WTC11 (cell line): ENCODE data around the gene COQ2. TPM values are rescaled to one million over a fixed set of nuclear protein-coding genes. Genes with fewer than 3 reads are reported as not detected.
A peak's percentile ranks its signal among the peaks of the same experiment; 100 is the strongest.

ENCODE experiments used
- ATAC-seq: fragments of 200-7000 bp; cut with Tn5 transposase; 2 replicates; pipeline ENCODE4 v1.10.0; 2021; ENCODE audit warnings: mild to moderate bottlenecking, moderate library complexity
- CTCF ChIA-PET: fragments of 300-600 bp; sonication (Branson Sonifier 250); formaldehyde crosslinking; loops from one replicate; lab custom pipeline; 2021; ENCODE audit warnings: antibody characterized with exemption; lab: Charles Lee
- POLR2A ChIA-PET: fragments of 350-600 bp; sonication (Branson Sonifier 250); formaldehyde crosslinking; loops from one replicate; lab custom pipeline; 2021; ENCODE audit warnings: antibody characterized with exemption; lab: Charles Lee
- DNase-seq: peaks from one replicate; pipeline ENCODE4 v3.0.0; 2021; ENCODE audit warnings: low spot score
- H3K27ac Mint-ChIP-seq: 2 replicates; pipeline ENCODE4 v1.8.0; 2021; ENCODE audit warnings: mixed read lengths
- H3K27me3 Mint-ChIP-seq: 2 replicates; pipeline ENCODE4 v1.8.0; 2021; ENCODE audit warnings: low read depth, mild to moderate bottlenecking, moderate library complexity, mixed read lengths
- H3K36me3 Mint-ChIP-seq: 2 replicates; pipeline ENCODE4 v1.8.0; 2021; ENCODE audit warnings: mixed read lengths
- H3K4me1 Mint-ChIP-seq: 2 replicates; pipeline ENCODE4 v1.8.0; 2022; ENCODE audit warnings: mixed read lengths
- H3K4me3 Mint-ChIP-seq: 2 replicates; pipeline ENCODE4 v1.8.0; 2021; ENCODE audit warnings: mild to moderate bottlenecking, moderate library complexity, mixed read lengths
- H3K9me3 Mint-ChIP-seq: 2 replicates; pipeline ENCODE4 v1.8.0; 2021; ENCODE audit warnings: mixed read lengths
- ATF3 ChIP-seq: sonication (generic); formaldehyde crosslinking; conservative IDR thresholded peaks from 2 replicates; pipeline ENCODE4 v1.8.1; 2022; ENCODE audit warnings: mild to moderate bottlenecking, missing genetic modification reagents
- CTCF ChIP-seq: fragments of 200-600 bp; IDR thresholded peaks from 2 replicates; pipeline ENCODE4 v1.8.0; 2022; ENCODE audit warnings: antibody characterized with exemption
- GTF2I ChIP-seq: fragments of 250-450 bp; sonication (Bioruptor Pico); conservative IDR thresholded peaks from 2 replicates; pipeline ENCODE4 v1.4.0; 2021; ENCODE audit warnings: mild to moderate bottlenecking
- HMGA2 ChIP-seq: fragments of 250-450 bp; sonication (Bioruptor Pico); IDR thresholded peaks from 2 replicates; pipeline ENCODE4 v1.4.0; 2021; ENCODE audit warnings: mild to moderate bottlenecking, moderate library complexity
- NFYB ChIP-seq: sonication (generic); formaldehyde crosslinking; conservative IDR thresholded peaks from 2 replicates; pipeline ENCODE4 v1.8.0; 2022; ENCODE audit warnings: low read depth, missing genetic modification reagents
- SMAD3 ChIP-seq: sonication (generic); formaldehyde crosslinking; IDR thresholded peaks from 2 replicates; pipeline ENCODE4 v1.8.0; 2022; ENCODE audit warnings: missing genetic modification reagents, mild to moderate bottlenecking, borderline replicate concordance
- ZNF121 ChIP-seq: sonication (generic); formaldehyde crosslinking; IDR thresholded peaks from 2 replicates; pipeline ENCODE4 v1.8.0; 2023; ENCODE audit warnings: missing genetic modification reagents
- ZNF138 ChIP-seq: sonication (generic); formaldehyde crosslinking; conservative IDR thresholded peaks from 2 replicates; pipeline ENCODE4 v1.8.1; 2022; ENCODE audit warnings: mild to moderate bottlenecking, moderate library complexity, missing genetic modification reagents
- ZNF219 ChIP-seq: sonication (generic); formaldehyde crosslinking; IDR thresholded peaks from 2 replicates; pipeline ENCODE4 v1.8.0; 2023; ENCODE audit warnings: missing genetic modification reagents, mild to moderate bottlenecking, borderline replicate concordance
- ZNF263 ChIP-seq: sonication (generic); formaldehyde crosslinking; IDR thresholded peaks from 2 replicates; pipeline ENCODE4 v1.8.1; 2022; ENCODE audit warnings: low read depth, mild to moderate bottlenecking, moderate library complexity, missing genetic modification reagents
- ZNF396 ChIP-seq: fragments of 250-450 bp; sonication (Bioruptor Pico); IDR thresholded peaks from 2 replicates; pipeline ENCODE4 v1.8.0; 2021; ENCODE audit warnings: mild to moderate bottlenecking, moderate library complexity, borderline replicate concordance
- total RNA-seq: library from RNA; stranded (reverse); gene quantifications from 3 replicates; pipeline ENCODE4 v1.2.3, GENCODE V29; 2021
- TF ChIP-seq, protein P1 (sequence below): sonication (generic); formaldehyde crosslinking; IDR thresholded peaks from 2 replicates; pipeline ENCODE4 v1.8.0; 2022; ENCODE audit warnings: mild to moderate bottlenecking, missing genetic modification reagents
- TF ChIP-seq, protein P2 (sequence below): sonication (generic); formaldehyde crosslinking; IDR thresholded peaks from 2 replicates; pipeline ENCODE4 v1.8.0; 2022; ENCODE audit warnings: mild to moderate bottlenecking, missing genetic modification reagents
- TF ChIP-seq, protein P3 (sequence below): fragments of 250-450 bp; sonication (Bioruptor Pico); IDR thresholded peaks from 2 replicates; pipeline ENCODE4 v1.9.0; 2021; ENCODE audit warnings: mild to moderate bottlenecking, borderline replicate concordance
- TF ChIP-seq, protein P4 (sequence below): fragments of 250-450 bp; sonication (Bioruptor Pico); IDR thresholded peaks from 2 replicates; pipeline ENCODE4 v1.9.0; 2021; ENCODE audit warnings: mild to moderate bottlenecking
- TF ChIP-seq, protein P5 (sequence below): sonication (generic); formaldehyde crosslinking; IDR thresholded peaks from 2 replicates; pipeline ENCODE4 v1.8.0; 2022; ENCODE audit warnings: mild to moderate bottlenecking, missing genetic modification reagents
- TF ChIP-seq, protein P6 (sequence below): sonication (generic); formaldehyde crosslinking; IDR thresholded peaks from 2 replicates; pipeline ENCODE4 v1.8.0; 2022; ENCODE audit warnings: mild to moderate bottlenecking, missing genetic modification reagents
- TF ChIP-seq, protein P7 (sequence below): sonication (generic); formaldehyde crosslinking; conservative IDR thresholded peaks from 2 replicates; pipeline ENCODE4 v1.8.1; 2023; ENCODE audit warnings: mild to moderate bottlenecking, low read depth, missing genetic modification reagents, moderate library complexity
- TF ChIP-seq, protein P8 (sequence below): fragments of 250-450 bp; sonication (Bioruptor Pico); IDR thresholded peaks from 2 replicates; pipeline ENCODE4 v1.9.0; 2021; ENCODE audit warnings: moderate library complexity, mild to moderate bottlenecking, inconsistent platforms, borderline replicate concordance

COQ2 gene
- total RNA-seq, 1 experiment from 2014 or later: 21.6 TPM

DNA sequence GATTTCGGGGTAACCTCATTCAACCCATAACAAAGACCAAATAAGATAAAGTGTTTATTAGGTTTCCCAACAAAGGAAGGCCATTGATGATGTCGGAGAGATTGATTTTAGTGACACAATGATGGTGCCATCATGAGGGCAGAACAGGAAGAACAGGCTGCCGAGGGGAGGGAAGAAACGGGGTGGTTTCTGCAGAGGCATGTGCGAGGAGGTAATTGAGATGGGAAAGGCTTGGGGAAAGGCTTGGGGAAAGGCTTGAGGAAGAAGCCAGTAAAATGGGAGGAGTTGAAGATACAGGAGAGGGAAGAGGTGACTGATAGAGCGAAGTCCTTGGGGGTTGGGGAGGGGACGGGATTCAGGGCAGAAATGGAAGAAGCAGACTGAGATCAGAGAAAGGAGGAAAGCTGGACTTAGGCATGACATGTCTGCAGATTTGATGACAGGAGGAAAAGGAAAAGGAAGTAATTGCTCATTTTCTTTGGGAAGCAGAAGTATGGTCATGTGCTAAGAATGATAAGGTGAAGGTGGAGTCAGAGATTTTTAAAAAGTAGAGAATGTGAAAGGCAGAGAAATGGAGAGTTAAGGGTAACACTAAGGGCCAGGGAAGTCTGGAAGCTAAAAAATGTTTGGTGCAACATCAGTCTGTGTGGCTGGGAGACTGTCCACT is 44.1 kb upstream of the COQ2 start:
- CTCF ChIA-PET: interaction anchor here (1.0 to 1.1 kb wide), 3 partner anchors 44 to 61 kb away, joined by 3 to 6 read pairs (median 5); partner anchors contain the start of gene COQ2
- Mint-ChIP-seq H3K27me3 (peaks cover 31% of the 10 kb centered on the region), H3K9me3 (no peaks in the 10 kb centered on the region), H3K4me3 (no peak overlapping the region), H3K4me1 (peaks cover 7% of the 10 kb centered on the region), H3K27ac (no peak overlapping the region), H3K36me3 (no peaks in the 10 kb centered on the region)
- peak; percentile 44 for DNase-seq
- peak; percentile 97 for ATAC-seq
- TF ChIP-seq ZNF121 (CRISPR knock-in tag): no peak
- TF ChIP-seq, protein P1, sequence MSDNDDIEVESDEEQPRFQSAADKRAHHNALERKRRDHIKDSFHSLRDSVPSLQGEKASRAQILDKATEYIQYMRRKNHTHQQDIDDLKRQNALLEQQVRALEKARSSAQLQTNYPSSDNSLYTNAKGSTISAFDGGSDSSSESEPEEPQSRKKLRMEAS: peak; percentile 26; the same call in 1 of the 2 replicates
- POLR2A ChIA-PET: no interaction called here

DNA sequence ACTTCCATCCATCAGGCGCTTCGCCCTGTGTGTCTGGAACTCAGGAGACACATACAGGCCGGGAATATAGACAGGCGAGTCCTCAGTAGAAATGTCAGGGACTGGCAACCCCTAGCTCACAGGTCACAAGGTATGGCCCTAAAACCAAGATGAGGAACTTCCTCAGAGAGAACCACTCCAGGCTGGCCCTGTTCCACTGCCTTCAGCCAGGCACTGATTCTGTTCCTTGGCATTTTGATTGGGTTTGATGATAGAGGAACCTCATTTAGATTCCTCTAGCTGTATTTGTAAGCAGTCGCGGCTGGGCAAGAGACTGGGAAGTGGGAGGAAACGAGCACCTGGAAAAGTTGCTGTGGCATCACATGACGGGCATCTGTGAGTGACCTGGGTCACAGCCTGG is 41.9 kb upstream of the COQ2 start:
- ChIA-PET POLR2A (no interaction called here), CTCF (no interaction called here)
- no peak for ATAC-seq
- Mint-ChIP-seq H3K9me3 (no peaks in the 10 kb centered on the region), H3K27me3 (peaks cover 9% of the 10 kb centered on the region), H3K36me3 (no peaks in the 10 kb centered on the region), H3K4me3 (no peak overlapping the region), H3K4me1 (peaks cover 7% of the 10 kb centered on the region), H3K27ac (no peak overlapping the region)
- no peak for DNase-seq
- TF ChIP-seq CTCF (no peak), ZNF219 (CRISPR knock-in tag) (no peak), ATF3 (no peak), SMAD3 (CRISPR knock-in tag) (no peak), ZNF396 (CRISPR knock-in tag) (no peak), ZNF138 (CRISPR knock-in tag) (no peak), HMGA2 (CRISPR knock-in tag) (no peak), NFYB (CRISPR knock-in tag) (no peak), ZNF263 (no peak), GTF2I (no peak)
- TF ChIP-seq, protein P2, sequence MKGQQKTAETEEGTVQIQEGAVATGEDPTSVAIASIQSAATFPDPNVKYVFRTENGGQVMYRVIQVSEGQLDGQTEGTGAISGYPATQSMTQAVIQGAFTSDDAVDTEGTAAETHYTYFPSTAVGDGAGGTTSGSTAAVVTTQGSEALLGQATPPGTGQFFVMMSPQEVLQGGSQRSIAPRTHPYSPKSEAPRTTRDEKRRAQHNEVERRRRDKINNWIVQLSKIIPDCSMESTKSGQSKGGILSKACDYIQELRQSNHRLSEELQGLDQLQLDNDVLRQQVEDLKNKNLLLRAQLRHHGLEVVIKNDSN: no peak
- TF ChIP-seq, protein P3, sequence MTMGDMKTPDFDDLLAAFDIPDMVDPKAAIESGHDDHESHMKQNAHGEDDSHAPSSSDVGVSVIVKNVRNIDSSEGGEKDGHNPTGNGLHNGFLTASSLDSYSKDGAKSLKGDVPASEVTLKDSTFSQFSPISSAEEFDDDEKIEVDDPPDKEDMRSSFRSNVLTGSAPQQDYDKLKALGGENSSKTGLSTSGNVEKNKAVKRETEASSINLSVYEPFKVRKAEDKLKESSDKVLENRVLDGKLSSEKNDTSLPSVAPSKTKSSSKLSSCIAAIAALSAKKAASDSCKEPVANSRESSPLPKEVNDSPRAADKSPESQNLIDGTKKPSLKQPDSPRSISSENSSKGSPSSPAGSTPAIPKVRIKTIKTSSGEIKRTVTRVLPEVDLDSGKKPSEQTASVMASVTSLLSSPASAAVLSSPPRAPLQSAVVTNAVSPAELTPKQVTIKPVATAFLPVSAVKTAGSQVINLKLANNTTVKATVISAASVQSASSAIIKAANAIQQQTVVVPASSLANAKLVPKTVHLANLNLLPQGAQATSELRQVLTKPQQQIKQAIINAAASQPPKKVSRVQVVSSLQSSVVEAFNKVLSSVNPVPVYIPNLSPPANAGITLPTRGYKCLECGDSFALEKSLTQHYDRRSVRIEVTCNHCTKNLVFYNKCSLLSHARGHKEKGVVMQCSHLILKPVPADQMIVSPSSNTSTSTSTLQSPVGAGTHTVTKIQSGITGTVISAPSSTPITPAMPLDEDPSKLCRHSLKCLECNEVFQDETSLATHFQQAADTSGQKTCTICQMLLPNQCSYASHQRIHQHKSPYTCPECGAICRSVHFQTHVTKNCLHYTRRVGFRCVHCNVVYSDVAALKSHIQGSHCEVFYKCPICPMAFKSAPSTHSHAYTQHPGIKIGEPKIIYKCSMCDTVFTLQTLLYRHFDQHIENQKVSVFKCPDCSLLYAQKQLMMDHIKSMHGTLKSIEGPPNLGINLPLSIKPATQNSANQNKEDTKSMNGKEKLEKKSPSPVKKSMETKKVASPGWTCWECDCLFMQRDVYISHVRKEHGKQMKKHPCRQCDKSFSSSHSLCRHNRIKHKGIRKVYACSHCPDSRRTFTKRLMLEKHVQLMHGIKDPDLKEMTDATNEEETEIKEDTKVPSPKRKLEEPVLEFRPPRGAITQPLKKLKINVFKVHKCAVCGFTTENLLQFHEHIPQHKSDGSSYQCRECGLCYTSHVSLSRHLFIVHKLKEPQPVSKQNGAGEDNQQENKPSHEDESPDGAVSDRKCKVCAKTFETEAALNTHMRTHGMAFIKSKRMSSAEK: no peak
- TF ChIP-seq, protein P4, sequence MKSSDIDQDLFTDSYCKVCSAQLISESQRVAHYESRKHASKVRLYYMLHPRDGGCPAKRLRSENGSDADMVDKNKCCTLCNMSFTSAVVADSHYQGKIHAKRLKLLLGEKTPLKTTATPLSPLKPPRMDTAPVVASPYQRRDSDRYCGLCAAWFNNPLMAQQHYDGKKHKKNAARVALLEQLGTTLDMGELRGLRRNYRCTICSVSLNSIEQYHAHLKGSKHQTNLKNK (CRISPR knock-in tag): no peak
- TF ChIP-seq, protein P5, sequence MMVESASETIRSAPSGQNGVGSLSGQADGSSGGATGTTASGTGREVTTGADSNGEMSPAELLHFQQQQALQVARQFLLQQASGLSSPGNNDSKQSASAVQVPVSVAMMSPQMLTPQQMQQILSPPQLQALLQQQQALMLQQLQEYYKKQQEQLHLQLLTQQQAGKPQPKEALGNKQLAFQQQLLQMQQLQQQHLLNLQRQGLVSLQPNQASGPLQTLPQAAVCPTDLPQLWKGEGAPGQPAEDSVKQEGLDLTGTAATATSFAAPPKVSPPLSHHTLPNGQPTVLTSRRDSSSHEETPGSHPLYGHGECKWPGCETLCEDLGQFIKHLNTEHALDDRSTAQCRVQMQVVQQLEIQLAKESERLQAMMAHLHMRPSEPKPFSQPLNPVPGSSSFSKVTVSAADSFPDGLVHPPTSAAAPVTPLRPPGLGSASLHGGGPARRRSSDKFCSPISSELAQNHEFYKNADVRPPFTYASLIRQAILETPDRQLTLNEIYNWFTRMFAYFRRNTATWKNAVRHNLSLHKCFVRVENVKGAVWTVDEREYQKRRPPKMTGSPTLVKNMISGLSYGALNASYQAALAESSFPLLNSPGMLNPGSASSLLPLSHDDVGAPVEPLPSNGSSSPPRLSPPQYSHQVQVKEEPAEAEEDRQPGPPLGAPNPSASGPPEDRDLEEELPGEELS (CRISPR knock-in tag): no peak
- TF ChIP-seq, protein P6, sequence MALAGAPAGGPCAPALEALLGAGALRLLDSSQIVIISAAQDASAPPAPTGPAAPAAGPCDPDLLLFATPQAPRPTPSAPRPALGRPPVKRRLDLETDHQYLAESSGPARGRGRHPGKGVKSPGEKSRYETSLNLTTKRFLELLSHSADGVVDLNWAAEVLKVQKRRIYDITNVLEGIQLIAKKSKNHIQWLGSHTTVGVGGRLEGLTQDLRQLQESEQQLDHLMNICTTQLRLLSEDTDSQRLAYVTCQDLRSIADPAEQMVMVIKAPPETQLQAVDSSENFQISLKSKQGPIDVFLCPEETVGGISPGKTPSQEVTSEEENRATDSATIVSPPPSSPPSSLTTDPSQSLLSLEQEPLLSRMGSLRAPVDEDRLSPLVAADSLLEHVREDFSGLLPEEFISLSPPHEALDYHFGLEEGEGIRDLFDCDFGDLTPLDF (CRISPR knock-in tag): no peak
- TF ChIP-seq, protein P7, sequence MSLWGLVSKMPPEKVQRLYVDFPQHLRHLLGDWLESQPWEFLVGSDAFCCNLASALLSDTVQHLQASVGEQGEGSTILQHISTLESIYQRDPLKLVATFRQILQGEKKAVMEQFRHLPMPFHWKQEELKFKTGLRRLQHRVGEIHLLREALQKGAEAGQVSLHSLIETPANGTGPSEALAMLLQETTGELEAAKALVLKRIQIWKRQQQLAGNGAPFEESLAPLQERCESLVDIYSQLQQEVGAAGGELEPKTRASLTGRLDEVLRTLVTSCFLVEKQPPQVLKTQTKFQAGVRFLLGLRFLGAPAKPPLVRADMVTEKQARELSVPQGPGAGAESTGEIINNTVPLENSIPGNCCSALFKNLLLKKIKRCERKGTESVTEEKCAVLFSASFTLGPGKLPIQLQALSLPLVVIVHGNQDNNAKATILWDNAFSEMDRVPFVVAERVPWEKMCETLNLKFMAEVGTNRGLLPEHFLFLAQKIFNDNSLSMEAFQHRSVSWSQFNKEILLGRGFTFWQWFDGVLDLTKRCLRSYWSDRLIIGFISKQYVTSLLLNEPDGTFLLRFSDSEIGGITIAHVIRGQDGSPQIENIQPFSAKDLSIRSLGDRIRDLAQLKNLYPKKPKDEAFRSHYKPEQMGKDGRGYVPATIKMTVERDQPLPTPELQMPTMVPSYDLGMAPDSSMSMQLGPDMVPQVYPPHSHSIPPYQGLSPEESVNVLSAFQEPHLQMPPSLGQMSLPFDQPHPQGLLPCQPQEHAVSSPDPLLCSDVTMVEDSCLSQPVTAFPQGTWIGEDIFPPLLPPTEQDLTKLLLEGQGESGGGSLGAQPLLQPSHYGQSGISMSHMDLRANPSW: no peak
- TF ChIP-seq, protein P8, sequence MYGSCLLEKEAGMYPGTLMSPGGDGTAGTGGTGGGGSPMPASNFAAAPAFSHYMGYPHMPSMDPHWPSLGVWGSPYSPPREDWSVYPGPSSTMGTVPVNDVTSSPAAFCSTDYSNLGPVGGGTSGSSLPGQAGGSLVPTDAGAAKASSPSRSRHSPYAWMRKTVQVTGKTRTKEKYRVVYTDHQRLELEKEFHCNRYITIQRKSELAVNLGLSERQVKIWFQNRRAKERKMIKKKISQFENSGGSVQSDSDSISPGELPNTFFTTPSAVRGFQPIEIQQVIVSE (CRISPR knock-in tag): no peak
